ENCODE results near the gene GPR179.
A peak's percentile ranks its signal among the peaks of the same experiment; 100 is the strongest.
"Not testable (repeated sequence)": the region's sequence is repeated elsewhere in the genome, so short reads cannot be mapped to it uniquely, and the experiment has no call there.

The GPR179 gene

DNA sequence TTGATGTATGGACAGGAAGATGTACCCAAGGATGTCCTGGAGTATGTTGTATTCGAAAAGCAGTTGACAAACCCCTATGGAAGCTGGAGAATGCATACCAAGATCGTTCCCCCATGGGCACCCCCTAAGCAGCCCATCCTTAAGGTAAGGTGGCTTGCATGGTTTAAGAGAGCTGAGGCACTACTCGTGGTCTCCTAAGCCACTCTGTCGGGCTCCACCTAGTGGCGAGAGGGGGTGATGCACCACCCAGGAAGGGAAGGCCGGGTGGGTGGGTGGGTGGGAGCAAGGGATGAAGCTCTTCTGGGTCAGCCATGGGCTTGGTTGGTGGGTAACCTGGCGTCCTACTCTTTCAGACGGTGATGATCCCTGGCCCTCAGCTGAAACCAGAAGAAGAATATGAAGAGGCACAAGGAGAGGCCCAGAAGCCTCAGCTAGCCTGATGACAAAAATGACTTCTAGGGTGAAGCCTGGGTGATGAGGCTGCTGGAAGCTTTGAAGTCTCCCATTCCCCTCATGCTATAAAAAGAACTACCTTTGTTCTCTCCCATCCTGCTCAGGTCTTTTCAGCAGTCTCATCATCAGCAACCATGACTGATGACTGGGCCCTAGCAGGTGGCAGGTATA is 21.5 kb downstream of the GPR179 start:
- peak; percentile 52 to 70 for DNase-seq

DNA sequence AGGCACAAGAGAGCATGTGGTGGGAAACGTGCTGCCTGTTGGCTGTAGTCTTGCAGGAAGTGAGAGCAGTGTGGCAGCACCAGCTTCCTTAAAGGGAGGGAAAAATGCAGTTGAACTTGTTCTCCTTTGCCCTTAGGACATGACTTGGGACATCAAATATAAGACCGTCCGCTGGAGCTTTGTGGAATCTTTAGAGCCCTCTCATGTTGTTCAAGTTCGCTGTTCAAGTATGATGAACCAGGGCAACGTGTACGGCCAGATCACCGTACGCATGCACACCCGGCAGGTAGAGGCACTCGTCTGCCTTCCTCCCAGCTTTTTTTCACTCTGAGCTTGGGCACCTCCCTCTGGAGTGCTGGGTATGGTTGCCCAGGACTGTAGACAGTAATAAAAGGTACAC is 23.3 kb downstream of the GPR179 start:
- DNase-seq: no peak

DNA sequence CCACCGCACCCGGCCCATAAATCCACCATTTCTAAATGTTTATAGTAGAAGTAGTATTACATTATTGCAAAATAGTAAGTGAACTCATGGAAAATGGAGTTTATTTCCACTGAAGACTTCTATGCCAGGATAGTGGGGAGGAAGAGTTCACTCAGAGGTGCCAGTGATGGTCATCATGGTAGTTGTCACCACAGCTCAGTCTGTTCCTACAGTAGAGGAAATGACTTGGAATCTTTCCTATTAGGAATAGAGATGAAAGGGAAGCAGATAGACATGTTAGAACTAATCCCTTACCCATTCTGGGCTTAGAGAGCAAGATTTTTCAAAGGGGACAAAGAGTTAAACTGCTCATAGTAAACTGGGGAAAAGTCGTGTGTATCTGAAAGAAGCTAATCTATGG is 26.7 kb downstream of the GPR179 start:
- no peak for DNase-seq

DNA sequence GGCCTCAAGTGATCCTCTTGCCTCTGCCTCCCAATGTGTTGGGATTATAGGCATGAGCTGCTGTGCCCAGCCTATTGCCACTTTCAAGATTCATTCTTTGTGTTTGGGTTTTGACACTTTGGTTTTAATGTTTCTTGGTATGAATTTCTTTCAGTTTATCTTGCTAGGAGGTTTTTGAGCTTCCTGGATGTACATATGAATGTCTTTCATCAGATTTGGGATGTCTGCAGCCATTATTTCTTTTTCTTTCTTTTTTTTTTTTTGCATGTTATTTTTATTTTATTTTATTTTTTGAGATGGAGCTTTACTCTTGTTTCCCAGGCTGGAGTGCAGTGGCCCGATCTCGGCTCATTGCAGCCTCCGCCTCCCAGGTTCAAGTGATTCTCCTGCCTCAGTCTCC is 28.3 kb downstream of the GPR179 start:
- DNase-seq: no peak

DNA sequence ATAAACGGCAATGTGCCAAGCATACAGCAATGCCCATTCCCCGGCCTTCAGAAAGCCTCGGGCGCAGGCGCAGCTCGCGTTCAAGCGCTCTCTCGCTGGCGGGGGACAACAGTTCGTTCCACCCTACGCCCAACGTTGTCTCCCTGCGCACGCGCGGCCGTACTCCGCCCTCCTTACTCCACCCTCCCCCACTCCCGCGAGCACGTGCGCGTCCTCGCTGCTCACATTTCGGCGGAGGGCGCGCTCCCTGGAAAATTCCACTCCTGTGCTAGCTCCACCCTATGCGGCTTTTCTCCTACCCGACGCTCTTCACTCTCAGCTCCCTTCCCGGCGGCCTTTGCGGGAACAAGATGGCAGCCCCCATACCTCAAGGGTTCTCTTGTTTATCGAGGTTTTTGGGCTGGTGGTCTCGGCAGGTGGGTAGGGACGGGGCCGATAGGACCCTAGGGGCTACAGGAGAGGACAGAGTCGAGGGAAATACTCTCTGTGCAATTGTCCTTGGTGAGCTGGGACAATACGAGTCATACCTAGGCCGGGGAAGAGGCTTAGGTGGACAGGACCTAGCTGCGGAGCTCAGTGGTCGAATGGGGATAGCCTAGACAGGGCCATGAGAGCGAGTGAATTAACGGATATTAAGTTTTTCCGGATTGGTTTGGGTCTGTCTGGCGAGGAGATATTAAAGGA is 46.8 kb downstream of the GPR179 start, which contains the start of gene MRPL45:
MRPL45 (plus strand) TSS at position 335 of the 684 bp plus-strand sequence; CDS start at position 351, 16 bp downstream.
- peak; percentile 96 to 97 for DNase-seq

DNA sequence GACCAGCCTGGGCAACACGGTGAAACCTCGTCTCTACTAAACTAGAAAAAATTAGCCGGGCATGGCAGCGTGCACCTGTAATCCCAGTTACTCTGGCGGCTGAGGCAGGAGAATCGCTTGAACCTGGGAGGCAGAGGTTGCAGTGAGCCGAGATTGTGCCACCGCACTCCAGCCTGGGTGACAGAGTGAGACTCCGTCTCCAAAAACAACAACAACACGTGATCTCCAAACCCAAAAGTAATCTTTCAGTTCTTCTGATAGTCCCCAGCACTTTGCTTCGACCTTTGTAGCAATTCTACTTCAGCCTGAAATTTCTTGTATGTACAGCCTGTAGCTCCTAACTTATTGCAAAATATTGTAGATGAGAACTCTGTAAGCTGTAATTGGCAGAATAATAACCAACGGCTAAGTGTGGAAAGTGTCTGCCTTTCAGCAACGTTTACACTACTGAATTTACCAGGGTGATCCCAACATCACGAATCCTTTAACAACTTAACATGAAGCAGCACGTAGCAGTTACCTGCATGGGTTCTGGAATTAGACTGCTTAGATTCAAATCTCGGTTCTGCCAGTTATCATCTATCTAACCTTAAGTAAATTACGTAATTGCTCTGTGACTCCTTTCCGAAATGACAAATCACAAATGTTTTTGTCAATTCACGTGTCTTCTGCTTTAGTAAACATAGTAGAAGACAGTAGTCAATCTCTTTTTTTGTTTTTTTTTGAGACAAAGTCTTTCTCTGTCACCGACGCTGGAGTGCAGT is 48.0 kb downstream of the GPR179 start:
- not testable (repeated sequence) for DNase-seq

DNA sequence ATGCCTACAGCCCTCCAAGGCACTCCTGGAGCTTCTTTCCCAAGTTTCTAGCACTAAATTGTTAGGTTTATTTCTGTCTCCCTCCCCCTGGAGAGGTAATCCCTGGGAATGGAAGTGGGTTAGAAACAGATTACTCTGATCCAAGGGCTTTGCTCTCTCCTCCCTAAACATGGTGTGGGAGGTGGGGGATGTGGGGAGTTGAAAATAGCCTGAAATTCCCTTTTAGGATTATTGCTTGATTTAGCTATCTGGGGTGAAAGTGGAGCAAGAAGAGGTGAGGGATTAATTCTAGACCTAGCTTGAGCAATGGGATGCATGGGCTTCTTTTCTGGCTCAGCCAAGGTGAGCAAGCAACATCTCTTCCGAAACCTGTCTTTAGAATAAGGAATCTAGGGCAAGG is 54.0 kb downstream of the GPR179 start:
- not testable (repeated sequence) for DNase-seq

DNA sequence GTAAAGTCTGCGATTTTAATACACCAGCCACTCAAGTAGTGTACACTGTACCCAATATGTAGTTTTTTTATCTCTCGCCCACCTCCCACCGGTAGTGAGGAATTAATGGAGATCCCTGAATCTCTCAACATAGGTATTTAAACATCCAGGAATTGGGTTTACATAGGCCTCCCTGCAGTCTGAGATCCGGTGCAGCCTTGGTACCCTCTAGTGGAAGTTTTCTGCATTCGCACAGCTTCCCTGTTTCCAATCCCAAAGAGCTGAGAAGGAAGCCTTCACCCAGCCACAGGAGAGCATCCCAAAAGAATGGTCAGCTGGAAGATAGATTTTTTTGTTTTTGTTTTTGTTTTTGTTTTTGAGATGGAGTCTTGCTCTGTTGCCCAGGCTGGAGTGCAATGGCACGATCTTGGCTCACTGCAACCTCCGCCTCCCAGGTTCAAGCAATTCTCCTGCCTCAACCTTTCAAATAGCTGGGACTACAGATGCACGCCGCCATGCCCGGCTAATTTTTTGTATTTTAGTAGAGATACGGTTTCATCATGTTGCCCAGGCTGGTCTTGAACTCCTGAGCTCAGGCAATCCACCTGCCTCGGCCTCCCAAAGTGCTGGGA is 55.4 kb downstream of the GPR179 start:
- DNase-seq: not testable (repeated sequence)

DNA sequence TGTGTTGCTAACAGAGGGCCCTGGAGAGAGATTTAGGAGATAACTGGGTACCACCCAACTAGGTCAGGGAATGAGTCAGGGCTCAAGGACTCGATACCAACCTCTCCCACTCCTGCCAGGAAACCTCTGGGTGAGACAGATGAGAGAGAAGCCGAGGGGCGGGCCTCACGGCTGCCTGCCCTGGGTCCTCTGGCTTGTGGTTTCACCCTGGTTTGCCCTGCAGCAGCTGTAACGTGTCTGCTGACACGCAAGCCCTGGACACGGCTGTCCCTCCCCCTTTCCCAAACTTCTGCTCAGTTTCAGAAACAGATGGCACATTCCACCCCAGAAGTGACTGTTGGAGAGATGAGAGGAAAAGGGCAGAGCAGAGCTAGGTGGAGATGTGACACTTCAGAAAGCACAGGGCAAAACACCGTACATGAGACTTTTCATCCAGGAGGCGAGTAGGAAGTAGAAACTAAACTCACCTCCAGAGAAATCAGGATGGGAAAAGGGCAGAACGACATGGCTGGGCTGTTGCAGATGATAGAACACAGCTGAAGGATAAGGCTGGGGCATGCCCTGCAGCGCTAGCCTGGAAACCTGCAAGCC is 57.2 kb downstream of the GPR179 start:
- not testable (repeated sequence) for DNase-seq

DNA sequence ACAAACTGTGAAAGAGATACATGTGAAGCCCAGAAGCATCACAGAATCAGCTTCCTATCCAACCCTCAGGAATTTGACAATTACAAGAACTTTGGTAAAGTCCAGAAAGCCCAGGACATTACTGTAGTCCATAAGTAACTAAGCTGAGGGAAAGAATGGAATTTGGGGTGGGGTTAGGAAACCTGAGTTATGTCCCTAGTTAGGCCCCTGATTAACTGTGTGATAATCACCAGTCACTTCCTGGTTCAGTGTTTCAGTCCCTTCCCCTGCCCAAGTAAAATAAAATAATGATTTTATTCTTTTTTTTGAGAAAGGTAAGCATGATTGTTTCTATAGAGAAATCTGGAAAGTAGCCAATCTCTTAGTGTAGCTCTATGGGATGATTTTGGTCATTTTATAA is 57.8 kb downstream of the GPR179 start:
- DNase-seq: not testable (repeated sequence)
